Neural cell (in vitro differentiated cells): ENCODE data around the gene TMX1. TPM values are rescaled to one million over a fixed set of nuclear protein-coding genes. Genes with fewer than 3 reads are reported as not detected.

ENCODE experiments used
- H2AFZ ChIP-seq: fragments of 200-600, 300-800 bp; sonication (generic), shearing (Covaris generic); 2 replicates; pipeline ENCODE4 v1.6.0; 2014; ENCODE audit warnings: low read depth, mild to moderate bottlenecking, antibody characterized with exemption, low read length, moderate library complexity
- H3F3A ChIP-seq: fragments of 200-600 bp; shearing (Covaris generic); 2 replicates; pipeline ENCODE4 v1.6.1; 2016; ENCODE audit warnings: mild to moderate bottlenecking, moderate library complexity, mixed read lengths, antibody characterized with exemption, low read length; ENCODE audit not compliant: insufficient read depth, poor library complexity, severe bottlenecking
- H3K27ac ChIP-seq: fragments of 200-600, 300-800 bp; sonication (generic), shearing (Covaris generic); 2 replicates; pipeline ENCODE4 v1.5.1; 2014; ENCODE audit warnings: mild to moderate bottlenecking, low read length, moderate library complexity
- H3K27me3 ChIP-seq: fragments of 300-800, 200-600 bp; sonication (generic), shearing (Covaris generic); 2 replicates; pipeline ENCODE4 v1.6.0; 2014; ENCODE audit warnings: mild to moderate bottlenecking, low read depth, low read length, moderate library complexity; ENCODE audit not compliant: insufficient read depth
- H3K36me3 ChIP-seq: fragments of 300-800, 200-600 bp; sonication (generic), shearing (Covaris generic); 2 replicates; pipeline ENCODE4 v1.5.1; 2014; ENCODE audit warnings: mild to moderate bottlenecking, antibody characterized with exemption, low read length, moderate library complexity; ENCODE audit not compliant: insufficient read depth
- H3K4me2 ChIP-seq: fragments of 300-800, 200-600 bp; sonication (generic), shearing (Covaris generic); 2 replicates; pipeline ENCODE4 v1.6.0; 2014; ENCODE audit warnings: mild to moderate bottlenecking, low read length
- H3K4me3 ChIP-seq: fragments of 300-800, 200-600 bp; sonication (generic), shearing (Covaris generic); 2 replicates; pipeline ENCODE4 v1.5.1; 2014; ENCODE audit warnings: mild to moderate bottlenecking, low read length, moderate library complexity
- H3K79me2 ChIP-seq: fragments of 200-600 bp; shearing (Covaris generic); replicated peaks from 2 replicates; pipeline ENCODE4 v1.6.0; 2014; ENCODE audit warnings: mild to moderate bottlenecking, low read length, moderate library complexity; ENCODE audit not compliant: insufficient read depth
- H3K9ac ChIP-seq: fragments of 300-800, 200-600 bp; sonication (generic), shearing (Covaris generic); 2 replicates; pipeline ENCODE4 v1.6.1; 2016; ENCODE audit warnings: mild to moderate bottlenecking, low read length, mixed read lengths
- H3K9me2 ChIP-seq: fragments of 200-600 bp; shearing (Covaris generic); 2 replicates; pipeline ENCODE4 v1.6.1; 2016; ENCODE audit warnings: mild to moderate bottlenecking, low read length, mixed read lengths; ENCODE audit not compliant: insufficient read depth
- H3K9me3 ChIP-seq: fragments of 200-600, 300-800 bp; sonication (generic), shearing (Covaris generic); 2 replicates; pipeline ENCODE4 v1.6.1; 2016; ENCODE audit warnings: mild to moderate bottlenecking, mixed run types, low read length, moderate library complexity, mixed read lengths
- H4K20me1 ChIP-seq: fragments of 200-600 bp; shearing (Covaris generic); 2 replicates; pipeline ENCODE4 v1.6.1; 2016; ENCODE audit warnings: mild to moderate bottlenecking, mixed run types; ENCODE audit not compliant: insufficient read depth
- EP300 ChIP-seq: fragments of 450-650 bp; conservative IDR thresholded peaks from 2 replicates; pipeline ENCODE4 v1.6.1; 2014; ENCODE audit warnings: antibody characterized with exemption, mild to moderate bottlenecking, moderate library complexity; ENCODE audit not compliant: poor library complexity, severe bottlenecking
- EZH2 ChIP-seq: fragments of 200-600, 300-800 bp; shearing (Covaris generic), sonication (generic); IDR thresholded peaks from 2 replicates; pipeline ENCODE4 v1.6.1; 2014; ENCODE audit warnings: antibody characterized with exemption, low read length, borderline replicate concordance, mild to moderate bottlenecking; ENCODE audit not compliant: insufficient read depth, poor library complexity, severe bottlenecking
- MXI1 ChIP-seq: fragments of 450-650 bp; conservative IDR thresholded peaks from 2 replicates; pipeline ENCODE4 v1.6.1; 2014; ENCODE audit warnings: antibody characterized with exemption, mild to moderate bottlenecking; ENCODE audit not compliant: poor library complexity, severe bottlenecking
- POLR2AphosphoS5 ChIP-seq: IDR thresholded peaks from 2 replicates; pipeline ENCODE4 v1.6.1; 2012
- RAD21 ChIP-seq: fragments of 450-650 bp; conservative IDR thresholded peaks from 2 replicates; pipeline ENCODE4 v1.6.1; 2014; ENCODE audit warnings: antibody characterized with exemption, mild to moderate bottlenecking, moderate library complexity
- REST ChIP-seq: IDR thresholded peaks from 2 replicates; pipeline ENCODE4 v1.6.1; 2012; ENCODE audit warnings: borderline replicate concordance
- SMC3 ChIP-seq: fragments of 450-650 bp; conservative IDR thresholded peaks from 2 replicates; pipeline ENCODE4 v1.6.1; 2014; ENCODE audit warnings: antibody characterized with exemption, mild to moderate bottlenecking, moderate library complexity; ENCODE audit not compliant: poor library complexity
- TAF1 ChIP-seq: IDR thresholded peaks from 2 replicates; pipeline ENCODE4 v1.6.1; 2012; ENCODE audit warnings: low read depth
- polyA plus RNA-seq: library from polyadenylated mRNA; depleted of rRNA; stranded (reverse); fragments of >200 nt; gene quantifications from 2 replicates; pipeline ENCODE4 v1.2.3, GENCODE V29; 2014
- TF ChIP-seq, protein P1 (sequence below): fragments of 450-650 bp; IDR thresholded peaks from 2 replicates; pipeline ENCODE4 v1.5.1; 2014; ENCODE audit warnings: antibody characterized with exemption, mild to moderate bottlenecking, moderate library complexity; ENCODE audit not compliant: poor library complexity, severe bottlenecking

The TMX1 gene
- polyA plus RNA-seq, 1 donor from 2014 or later: 25.3 TPM

DNA sequence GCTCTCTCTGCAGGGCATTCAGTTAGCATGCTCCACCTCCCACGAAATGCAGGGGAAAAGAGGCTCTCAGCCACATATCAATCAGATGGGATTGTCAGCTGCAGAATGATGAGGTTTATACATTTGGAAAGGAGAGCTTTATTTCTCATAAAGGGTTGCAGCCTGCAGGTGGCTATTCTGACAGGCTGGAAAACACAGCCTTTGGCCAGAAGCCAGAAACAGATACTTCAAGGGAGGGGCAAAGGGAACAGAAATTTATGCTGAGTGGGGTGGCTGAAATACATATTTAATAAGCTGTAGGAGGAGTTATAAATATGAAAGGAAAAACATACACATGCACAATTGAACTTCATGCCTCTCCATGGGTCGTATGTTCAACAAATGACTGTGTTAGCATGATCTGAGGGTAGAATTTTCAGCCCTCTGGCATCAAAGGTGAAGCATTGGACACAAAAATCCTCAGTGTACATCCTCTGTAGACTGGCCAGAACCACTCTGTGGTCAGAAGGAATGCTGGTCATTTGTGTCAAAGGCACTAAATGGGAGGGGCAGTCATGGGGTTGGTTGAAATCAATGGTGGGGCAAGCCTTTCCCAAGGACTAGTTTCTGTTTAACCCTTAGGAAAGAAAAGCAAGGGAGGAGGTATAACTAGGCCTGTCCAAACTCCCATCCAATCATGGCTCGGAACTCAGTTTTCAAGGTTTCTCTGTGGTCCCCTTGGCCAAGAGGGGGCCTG lies 62.4 kb downstream of the TMX1 start:
- Histone ChIP-seq H3K4me3 (no peak overlapping the region), H3K9me2 (no peaks in the 10 kb centered on the region), H2AFZ (no peak overlapping the region), H3K36me3 (no peaks in the 10 kb centered on the region), H3F3A (no peaks in the 10 kb centered on the region), H3K27ac (no peak overlapping the region), H3K79me2 (no peaks in the 10 kb centered on the region), H3K27me3 (no peaks in the 10 kb centered on the region), H3K4me2 (no peak overlapping the region), H4K20me1 (no peaks in the 10 kb centered on the region), H3K9me3 (no peaks in the 10 kb centered on the region), H3K9ac (no peak overlapping the region)
- TF ChIP-seq TAF1 (no peak), EZH2 (no peak), RAD21 (no peak), MXI1 (no peak), POLR2AphosphoS5 (no peak), REST (no peak), SMC3 (no peak), EP300 (no peak)
- TF ChIP-seq, protein P1, sequence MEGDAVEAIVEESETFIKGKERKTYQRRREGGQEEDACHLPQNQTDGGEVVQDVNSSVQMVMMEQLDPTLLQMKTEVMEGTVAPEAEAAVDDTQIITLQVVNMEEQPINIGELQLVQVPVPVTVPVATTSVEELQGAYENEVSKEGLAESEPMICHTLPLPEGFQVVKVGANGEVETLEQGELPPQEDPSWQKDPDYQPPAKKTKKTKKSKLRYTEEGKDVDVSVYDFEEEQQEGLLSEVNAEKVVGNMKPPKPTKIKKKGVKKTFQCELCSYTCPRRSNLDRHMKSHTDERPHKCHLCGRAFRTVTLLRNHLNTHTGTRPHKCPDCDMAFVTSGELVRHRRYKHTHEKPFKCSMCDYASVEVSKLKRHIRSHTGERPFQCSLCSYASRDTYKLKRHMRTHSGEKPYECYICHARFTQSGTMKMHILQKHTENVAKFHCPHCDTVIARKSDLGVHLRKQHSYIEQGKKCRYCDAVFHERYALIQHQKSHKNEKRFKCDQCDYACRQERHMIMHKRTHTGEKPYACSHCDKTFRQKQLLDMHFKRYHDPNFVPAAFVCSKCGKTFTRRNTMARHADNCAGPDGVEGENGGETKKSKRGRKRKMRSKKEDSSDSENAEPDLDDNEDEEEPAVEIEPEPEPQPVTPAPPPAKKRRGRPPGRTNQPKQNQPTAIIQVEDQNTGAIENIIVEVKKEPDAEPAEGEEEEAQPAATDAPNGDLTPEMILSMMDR: no peak

GRCh38 chr14:51304438-51304837 lies 64.4 kb downstream of the TMX1 start:
- H3K9me3 ChIP-seq: no peaks in the 10 kb centered on the region
- no peak overlapping the region for H3K9ac ChIP-seq
- H3K9me2 ChIP-seq: no peaks in the 10 kb centered on the region
- H2AFZ ChIP-seq: no peak overlapping the region
- no peaks in the 10 kb centered on the region for H3F3A ChIP-seq
- TF ChIP-seq SMC3: no peak
- TF ChIP-seq RAD21: no peak
- no peak for TF ChIP-seq MXI1
- no peak for TF ChIP-seq POLR2AphosphoS5
- TF ChIP-seq EP300: no peak
- no peak for TF ChIP-seq TAF1
- TF ChIP-seq REST: no peak
- TF ChIP-seq, protein P1: no peak
- no peak for TF ChIP-seq EZH2
- no peaks in the 10 kb centered on the region for H3K36me3 ChIP-seq
- no peaks in the 10 kb centered on the region for H3K79me2 ChIP-seq
- H3K4me2 ChIP-seq: no peak overlapping the region
- H3K27me3 ChIP-seq: no peaks in the 10 kb centered on the region
- no peak overlapping the region for H3K4me3 ChIP-seq
- H3K27ac ChIP-seq: no peak overlapping the region
- H4K20me1 ChIP-seq: no peaks in the 10 kb centered on the region
